ENCODE data around the gene MAP3K19. TPM values are rescaled to one million over a fixed set of nuclear protein-coding genes. Genes with fewer than 3 reads are reported as not detected.
"Not testable (repeated sequence)": the region's sequence is repeated elsewhere in the genome, so short reads cannot be mapped to it uniquely, and the experiment has no call there.

MAP3K19 gene
- total RNA-seq, 1 donor from 2014 or later = not detected

DNA sequence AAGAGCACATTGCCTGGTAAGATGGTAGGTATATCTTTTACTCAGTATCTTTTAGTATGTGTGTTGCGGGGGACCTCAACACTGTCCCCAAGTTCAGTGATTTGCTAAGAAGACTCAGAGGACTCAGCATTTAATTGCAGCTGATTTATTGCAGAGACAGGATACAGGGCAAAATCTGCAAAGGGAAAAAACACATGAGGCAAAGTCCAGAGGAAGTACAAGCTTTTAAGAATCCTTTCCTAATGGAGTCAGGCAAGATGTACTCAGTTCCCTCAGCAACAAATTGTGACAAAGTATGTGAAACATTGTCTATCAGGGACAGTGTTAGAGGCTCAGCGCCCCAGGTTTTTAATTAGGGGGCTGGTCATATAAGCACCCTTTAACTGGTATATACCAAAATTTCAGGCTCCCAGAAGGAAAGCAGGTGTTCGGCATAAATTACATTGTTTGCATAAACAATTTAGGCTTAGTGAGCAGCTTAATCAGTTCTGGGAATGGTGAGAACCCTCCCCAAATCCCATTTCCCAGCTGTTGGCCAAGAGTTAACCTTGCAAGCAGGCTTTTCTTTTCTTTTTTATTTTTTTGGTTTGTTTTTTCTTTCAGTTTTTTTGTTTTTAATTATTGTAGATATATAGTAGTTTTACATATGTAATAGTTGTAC, 46.6 kb upstream of the MAP3K19 start:
- H3K36me3 ChIP-seq = peaks cover 27% of the 10 kb centered on the region
- DNase-seq (no peak), ATAC-seq (no peak)
- no peak overlapping the region for H3K4me3 ChIP-seq
- intact Hi-C loops (cut with DNase I) = no loop called here
- H3K4me1 ChIP-seq = no peaks in the 10 kb centered on the region
- H3K9me3 ChIP-seq = no peaks in the 10 kb centered on the region
- no peak overlapping the region for H3K27ac ChIP-seq
- H3K27me3 ChIP-seq = no peaks in the 10 kb centered on the region
- TF ChIP-seq, protein P1, sequence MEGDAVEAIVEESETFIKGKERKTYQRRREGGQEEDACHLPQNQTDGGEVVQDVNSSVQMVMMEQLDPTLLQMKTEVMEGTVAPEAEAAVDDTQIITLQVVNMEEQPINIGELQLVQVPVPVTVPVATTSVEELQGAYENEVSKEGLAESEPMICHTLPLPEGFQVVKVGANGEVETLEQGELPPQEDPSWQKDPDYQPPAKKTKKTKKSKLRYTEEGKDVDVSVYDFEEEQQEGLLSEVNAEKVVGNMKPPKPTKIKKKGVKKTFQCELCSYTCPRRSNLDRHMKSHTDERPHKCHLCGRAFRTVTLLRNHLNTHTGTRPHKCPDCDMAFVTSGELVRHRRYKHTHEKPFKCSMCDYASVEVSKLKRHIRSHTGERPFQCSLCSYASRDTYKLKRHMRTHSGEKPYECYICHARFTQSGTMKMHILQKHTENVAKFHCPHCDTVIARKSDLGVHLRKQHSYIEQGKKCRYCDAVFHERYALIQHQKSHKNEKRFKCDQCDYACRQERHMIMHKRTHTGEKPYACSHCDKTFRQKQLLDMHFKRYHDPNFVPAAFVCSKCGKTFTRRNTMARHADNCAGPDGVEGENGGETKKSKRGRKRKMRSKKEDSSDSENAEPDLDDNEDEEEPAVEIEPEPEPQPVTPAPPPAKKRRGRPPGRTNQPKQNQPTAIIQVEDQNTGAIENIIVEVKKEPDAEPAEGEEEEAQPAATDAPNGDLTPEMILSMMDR (IDR thresholded peaks at IDR 0.05) = no peak

DNA sequence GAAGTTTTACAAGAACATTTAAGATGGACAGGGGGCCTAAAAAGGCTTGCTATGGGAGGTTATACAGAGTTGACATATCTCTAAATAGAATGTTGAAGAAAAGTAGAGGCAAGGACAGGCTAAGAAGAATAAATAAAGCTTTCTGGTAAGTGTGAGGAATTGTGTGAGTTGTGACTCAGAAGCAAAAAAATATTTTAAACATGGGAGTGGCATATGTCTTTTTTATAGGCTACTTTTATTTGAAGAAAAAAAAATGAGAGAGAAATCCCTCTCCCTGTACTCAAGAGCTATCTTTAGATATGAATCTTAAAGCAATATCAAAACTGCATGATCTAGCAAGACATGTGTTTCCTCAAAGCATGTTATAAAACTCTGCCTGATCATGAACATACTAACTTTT, 45.9 kb upstream of the MAP3K19 start:
- Histone ChIP-seq H3K36me3 (peaks cover 27% of the 10 kb centered on the region), H3K27ac (no peak overlapping the region), H3K4me1 (no peaks in the 10 kb centered on the region), H3K4me3 (no peak overlapping the region), H3K27me3 (no peaks in the 10 kb centered on the region), H3K9me3 (no peaks in the 10 kb centered on the region)
- DNase-seq = no peak
- TF ChIP-seq, protein P1 (IDR thresholded peaks at IDR 0.05) = no peak
- ATAC-seq = no peak
- intact Hi-C loops (cut with DNase I) = no loop called here

DNA sequence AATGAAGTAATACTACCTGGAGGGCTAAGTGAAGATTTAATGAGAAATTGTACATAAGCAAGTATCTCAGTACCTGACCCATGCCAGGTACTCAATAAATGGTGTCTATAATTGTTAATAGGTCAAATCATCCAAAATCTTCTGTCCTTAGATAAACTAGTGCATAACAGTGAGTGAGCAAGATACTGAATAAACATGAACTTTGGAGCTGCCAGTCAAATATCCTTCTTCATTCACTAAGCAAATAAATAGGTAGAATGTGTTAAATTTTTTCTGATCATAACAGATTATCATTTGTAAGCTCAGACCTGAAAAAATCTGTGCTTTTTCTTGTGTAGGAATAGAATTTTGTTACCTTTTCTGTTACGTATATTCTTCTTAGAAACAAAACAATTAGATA, 44.4 kb upstream of the MAP3K19 start:
- TF ChIP-seq, protein P1 (IDR thresholded peaks at IDR 0.05) = no peak
- ATAC-seq (no peak), DNase-seq (no peak)
- H3K9me3 ChIP-seq = no peaks in the 10 kb centered on the region
- intact Hi-C loops (cut with DNase I) = no loop called here
- no peaks in the 10 kb centered on the region for H3K4me1 ChIP-seq
- no peak overlapping the region for H3K27ac ChIP-seq
- peaks cover 27% of the 10 kb centered on the region for H3K36me3 ChIP-seq
- no peak overlapping the region for H3K4me3 ChIP-seq
- H3K27me3 ChIP-seq = no peaks in the 10 kb centered on the region

DNA sequence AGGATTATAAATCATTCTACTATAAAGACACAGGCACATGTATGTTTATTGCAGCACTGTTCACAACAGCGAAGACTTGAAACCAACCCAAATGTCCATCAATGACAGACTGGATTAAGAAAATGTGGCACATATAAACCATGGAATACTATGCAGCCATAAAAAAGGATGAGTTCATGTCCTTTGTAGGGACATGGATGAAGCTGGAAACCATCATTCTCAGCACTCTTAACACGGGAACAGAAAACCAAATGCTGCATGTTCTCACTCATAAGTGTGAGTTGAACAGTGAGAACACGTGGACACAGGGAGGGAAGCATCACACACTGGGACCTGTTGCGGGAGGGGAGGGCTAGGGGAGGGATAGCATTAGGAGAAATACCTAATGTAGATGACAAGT, 42.4 kb upstream of the MAP3K19 start:
- H3K9me3 ChIP-seq; H3K4me1 ChIP-seq; H3K4me3 ChIP-seq; H3K27me3 ChIP-seq; H3K27ac ChIP-seq; intact Hi-C loops (cut with DNase I); ATAC-seq; DNase-seq: not testable (repeated sequence)
- peaks cover 13% of the 10 kb centered on the region for H3K36me3 ChIP-seq

DNA sequence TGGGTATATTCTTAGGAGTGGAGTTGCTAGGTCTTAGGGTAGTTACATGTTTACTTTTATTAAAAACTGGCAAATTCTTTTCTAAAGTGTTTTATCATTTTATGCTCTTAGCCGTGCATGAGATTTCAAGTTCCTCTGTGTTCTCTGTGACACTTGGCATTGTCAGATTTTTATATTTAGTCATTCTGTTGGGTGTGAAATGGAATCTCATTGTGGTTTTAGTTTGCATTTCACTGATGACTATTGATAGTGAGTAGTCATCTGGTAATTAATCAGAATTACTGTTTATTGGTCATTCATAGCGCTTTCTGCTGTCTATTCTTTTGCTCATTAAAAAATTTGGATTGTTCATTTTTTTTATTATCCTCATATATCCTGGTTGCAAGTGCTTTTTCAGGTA, 39.0 kb upstream of the MAP3K19 start:
- Histone ChIP-seq H3K27ac (no peak overlapping the region), H3K9me3 (no peaks in the 10 kb centered on the region), H3K4me3 (no peak overlapping the region), H3K36me3 (no peaks in the 10 kb centered on the region), H3K27me3 (no peaks in the 10 kb centered on the region), H3K4me1 (no peaks in the 10 kb centered on the region)
- no peak for DNase-seq
- intact Hi-C loops (cut with DNase I) = no loop called here
- TF ChIP-seq, protein P1 (IDR thresholded peaks at IDR 0.05) = no peak
- ATAC-seq = no peak

DNA sequence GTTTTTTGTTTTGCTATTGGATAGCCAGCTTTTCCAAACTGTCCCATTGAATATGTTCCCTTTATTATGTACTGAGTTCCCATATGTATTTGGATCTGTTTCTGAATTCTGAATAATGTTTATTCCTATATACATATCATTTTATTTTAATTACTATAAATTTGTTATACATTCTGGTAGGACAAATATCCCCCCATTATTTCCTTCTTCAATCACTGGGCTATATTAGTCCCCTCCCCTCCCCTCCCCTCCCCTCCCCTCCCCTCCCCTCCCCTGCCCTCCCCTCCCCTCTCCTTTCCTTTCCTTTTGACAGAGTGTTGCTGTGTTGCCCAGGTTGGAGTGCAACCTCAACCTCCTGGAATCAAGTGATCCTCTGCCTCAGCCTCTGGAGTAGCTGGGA, 31.2 kb upstream of the MAP3K19 start:
- intact Hi-C loops (cut with DNase I) = no loop called here
- TF ChIP-seq, protein P1 (IDR thresholded peaks at IDR 0.05) = no peak
- no peak overlapping the region for H3K4me3 ChIP-seq
- H3K9me3 ChIP-seq = no peaks in the 10 kb centered on the region
- ATAC-seq (no peak), DNase-seq (no peak)
- peaks cover 3% of the 10 kb centered on the region for H3K36me3 ChIP-seq
- H3K4me1 ChIP-seq = no peaks in the 10 kb centered on the region
- no peak overlapping the region for H3K27ac ChIP-seq
- H3K27me3 ChIP-seq = no peaks in the 10 kb centered on the region
